Astrocyte (in vitro differentiated cells and primary cell): ENCODE results near the gene KCNAB1.

ENCODE experiments used
- EZH2 ChIP-seq: IDR thresholded peaks from 2 replicates; pipeline ENCODE4 v1.6.1; 2012; ENCODE audit warnings: mild to moderate bottlenecking, low read length, inconsistent platforms; ENCODE audit not compliant: insufficient read depth
- TF ChIP-seq, protein P1 (sequence below): IDR thresholded peaks from 2 replicates; pipeline ENCODE4 v1.5.1; 2011; ENCODE audit warnings: low read depth, mild to moderate bottlenecking, inconsistent platforms, low read length, moderate library complexity; ENCODE audit not compliant: insufficient read depth

DNA sequence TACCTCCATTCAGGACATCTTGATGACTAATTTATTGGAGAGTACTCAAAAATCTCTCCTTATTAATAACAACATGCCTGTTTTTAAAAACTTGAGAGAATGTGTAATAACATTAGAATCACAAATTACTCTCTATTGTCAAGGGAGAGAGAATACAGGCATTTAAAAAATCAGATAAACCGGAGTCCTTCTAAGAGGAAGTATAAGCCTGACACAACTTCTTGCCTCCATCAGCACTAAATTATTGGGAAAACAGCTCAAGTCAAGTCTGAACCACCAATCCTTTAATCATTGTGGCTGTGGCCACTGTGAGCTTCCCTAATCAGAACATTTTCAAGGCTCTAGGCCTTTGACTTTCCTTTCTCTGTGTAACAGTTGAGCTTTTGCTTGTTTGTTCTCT lies 396.6 kb downstream of the KCNAB1 start:
- TF ChIP-seq, protein P1, sequence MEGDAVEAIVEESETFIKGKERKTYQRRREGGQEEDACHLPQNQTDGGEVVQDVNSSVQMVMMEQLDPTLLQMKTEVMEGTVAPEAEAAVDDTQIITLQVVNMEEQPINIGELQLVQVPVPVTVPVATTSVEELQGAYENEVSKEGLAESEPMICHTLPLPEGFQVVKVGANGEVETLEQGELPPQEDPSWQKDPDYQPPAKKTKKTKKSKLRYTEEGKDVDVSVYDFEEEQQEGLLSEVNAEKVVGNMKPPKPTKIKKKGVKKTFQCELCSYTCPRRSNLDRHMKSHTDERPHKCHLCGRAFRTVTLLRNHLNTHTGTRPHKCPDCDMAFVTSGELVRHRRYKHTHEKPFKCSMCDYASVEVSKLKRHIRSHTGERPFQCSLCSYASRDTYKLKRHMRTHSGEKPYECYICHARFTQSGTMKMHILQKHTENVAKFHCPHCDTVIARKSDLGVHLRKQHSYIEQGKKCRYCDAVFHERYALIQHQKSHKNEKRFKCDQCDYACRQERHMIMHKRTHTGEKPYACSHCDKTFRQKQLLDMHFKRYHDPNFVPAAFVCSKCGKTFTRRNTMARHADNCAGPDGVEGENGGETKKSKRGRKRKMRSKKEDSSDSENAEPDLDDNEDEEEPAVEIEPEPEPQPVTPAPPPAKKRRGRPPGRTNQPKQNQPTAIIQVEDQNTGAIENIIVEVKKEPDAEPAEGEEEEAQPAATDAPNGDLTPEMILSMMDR: no peak
- no peak for TF ChIP-seq EZH2
